Glomerular endothelial cell (primary cell): ENCODE results near the gene C1QTNF1. TPM values are rescaled to one million over a fixed set of nuclear protein-coding genes. Genes with fewer than 3 reads are reported as not detected.

Experiments used
- DNase-seq: peaks from one replicate; pipeline ENCODE4 v3.0.0-alpha.2; 2011; ENCODE audit warnings: low read depth, low spot score; ENCODE audit errors: extremely low read depth
- total RNA-seq: library from RNA; depleted of rRNA; stranded (reverse); fragments of >200 nt; gene quantifications from 2 replicates; pipeline ENCODE4 v1.2.3, GENCODE V29; 2015

The C1QTNF1 gene
- total RNA-seq, 1 donor from 2014 or later, result 7.3 TPM

DNA sequence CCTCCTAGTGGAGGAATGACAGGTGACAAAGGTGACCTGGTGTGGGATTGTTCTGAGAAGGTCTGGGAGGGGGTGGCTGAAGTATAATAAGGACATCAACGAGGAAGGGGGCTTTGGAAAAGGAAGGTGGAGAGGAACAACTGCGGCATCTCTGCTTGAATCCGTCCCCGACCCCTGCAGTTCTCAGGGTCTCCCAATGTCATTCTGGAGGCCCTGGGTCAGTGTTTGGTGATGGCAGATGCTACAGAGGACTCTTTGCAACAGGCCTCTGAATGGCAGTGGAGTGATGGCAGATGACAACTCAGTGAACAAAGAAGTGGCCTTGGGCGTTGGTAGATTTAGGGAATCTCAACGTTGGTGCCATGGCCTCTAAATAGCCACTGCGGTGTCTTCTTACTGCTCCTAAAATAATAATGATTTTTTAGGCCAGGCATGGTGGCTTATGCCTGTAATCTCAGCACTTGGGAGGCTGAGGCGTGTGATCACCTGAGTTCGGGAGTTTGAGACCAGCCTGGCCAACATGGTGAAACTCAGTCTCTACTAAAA lies 52.0 kb downstream of the C1QTNF1 start:
- DNase-seq, result no peak

GRCh38 chr17:79077587-79077986 lies 53.6 kb downstream of the C1QTNF1 start:
- DNase-seq, result no peak

- DNase-seq, result no peak
Observed at GRCh38 chr17:79078476-79079190, 54.7 kb downstream of the C1QTNF1 start.

DNA sequence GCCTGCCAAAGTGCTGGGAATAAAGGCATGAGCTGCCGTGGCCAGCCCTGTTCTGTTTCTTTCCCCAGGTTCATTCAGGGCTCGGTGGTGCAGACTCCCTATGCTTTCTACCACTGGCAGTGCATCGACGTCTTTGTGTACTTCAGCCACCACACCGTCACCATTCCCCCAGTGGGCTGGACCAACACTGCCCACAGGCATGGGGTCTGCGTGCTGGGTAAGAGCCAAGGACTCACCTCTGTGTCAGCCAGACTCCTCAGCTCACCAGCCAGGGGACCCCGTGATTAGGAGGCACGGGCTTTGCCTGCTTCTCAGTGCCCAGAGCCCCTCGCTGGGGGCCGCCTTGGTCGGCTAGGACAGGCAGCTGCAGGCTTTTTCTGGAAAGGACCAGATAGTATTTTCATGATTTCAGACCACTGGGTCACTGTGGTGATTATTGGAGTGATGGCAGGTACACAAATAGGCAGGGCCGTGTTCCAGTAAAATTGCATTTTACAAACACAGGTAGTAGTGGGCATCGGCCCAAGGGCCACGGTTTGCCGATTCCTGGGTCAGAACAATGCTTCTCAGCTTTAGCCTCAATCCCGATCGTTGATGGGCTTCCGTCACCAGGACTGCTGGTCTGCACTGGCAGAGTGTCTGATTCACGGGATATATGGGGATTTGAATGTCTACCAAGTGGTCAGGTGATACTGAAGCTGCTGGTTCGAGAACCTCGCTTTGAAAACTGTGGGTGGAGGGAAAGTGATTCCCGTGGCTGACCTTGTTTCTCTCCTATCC lies 55.6 kb downstream of the C1QTNF1 start:
- DNase-seq, result no peak

- DNase-seq, result no peak
Observed at GRCh38 chr17:79080349-79080748, 56.4 kb downstream of the C1QTNF1 start.

DNA sequence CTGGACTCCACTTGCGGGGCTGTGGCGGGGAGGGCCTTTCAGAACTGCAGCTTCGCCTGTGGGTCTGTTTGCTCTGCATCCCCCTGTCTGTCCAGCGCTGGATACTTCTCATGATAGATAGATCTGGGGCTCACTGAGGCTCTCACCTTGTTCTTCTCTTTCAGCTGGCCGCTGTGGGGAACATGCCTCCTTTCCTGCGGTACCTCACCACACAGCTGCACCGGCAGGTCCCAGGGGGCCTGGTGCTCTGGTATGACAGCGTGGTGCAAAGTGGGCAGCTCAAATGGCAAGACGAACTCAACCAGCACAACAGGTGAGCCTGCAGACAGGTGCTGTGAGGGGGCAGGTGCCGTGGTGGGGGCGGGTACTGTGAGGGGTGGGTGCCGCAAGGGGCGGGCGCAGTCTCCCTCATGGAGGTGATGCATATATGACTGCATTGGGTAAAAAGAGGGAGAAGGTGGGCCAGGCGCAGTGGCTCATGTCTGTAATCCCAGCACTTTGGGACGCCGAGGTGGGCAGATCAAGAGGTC lies 56.9 kb downstream of the C1QTNF1 start:
- DNase-seq, result no peak

DNA sequence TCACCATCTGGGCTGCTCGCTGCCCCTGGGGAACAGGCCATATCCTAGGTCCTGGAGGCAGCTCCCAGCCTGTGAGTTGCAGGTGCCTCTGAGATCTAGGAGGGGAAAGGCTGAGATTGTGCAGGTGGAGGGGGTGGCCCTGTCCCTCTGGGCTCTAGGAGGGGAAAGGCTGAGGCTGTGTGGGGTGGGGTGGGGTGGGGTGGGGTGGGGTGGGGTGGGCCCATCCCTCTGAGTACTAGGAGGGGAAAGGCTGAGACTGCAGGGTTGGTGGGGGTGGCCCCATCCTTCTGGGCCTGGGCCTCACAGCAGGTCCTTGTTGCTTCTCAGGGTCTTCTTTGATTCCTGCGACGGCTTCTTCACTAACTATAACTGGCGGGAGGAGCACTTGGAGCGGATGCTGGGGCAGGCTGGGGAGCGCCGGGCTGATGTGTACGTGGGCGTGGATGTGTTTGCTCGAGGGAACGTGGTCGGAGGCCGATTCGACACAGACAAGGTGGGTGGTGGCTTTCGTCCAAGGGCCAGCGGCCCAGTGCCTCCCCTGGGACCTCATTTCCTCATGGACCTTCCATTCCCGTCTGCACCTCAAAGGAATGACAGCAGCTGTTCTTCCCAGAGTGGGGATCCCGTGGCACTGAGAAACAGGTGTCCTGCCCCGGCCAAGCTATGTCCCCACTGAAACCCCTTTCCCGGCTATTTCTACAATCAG lies 57.8 kb downstream of the C1QTNF1 start:
- no peak for DNase-seq

GRCh38 chr17:79082311-79083190 lies 58.6 kb downstream of the C1QTNF1 start:
- no peak for DNase-seq

GRCh38 chr17:79083191-79083971 lies 59.4 kb downstream of the C1QTNF1 start:
- no peak for DNase-seq

GRCh38 chr17:79084291-79085153 lies 60.6 kb downstream of the C1QTNF1 start:
- no peak for DNase-seq

- DNase-seq, result no peak
Observed at GRCh38 chr17:79085154-79085920, 61.4 kb downstream of the C1QTNF1 start.

DNA sequence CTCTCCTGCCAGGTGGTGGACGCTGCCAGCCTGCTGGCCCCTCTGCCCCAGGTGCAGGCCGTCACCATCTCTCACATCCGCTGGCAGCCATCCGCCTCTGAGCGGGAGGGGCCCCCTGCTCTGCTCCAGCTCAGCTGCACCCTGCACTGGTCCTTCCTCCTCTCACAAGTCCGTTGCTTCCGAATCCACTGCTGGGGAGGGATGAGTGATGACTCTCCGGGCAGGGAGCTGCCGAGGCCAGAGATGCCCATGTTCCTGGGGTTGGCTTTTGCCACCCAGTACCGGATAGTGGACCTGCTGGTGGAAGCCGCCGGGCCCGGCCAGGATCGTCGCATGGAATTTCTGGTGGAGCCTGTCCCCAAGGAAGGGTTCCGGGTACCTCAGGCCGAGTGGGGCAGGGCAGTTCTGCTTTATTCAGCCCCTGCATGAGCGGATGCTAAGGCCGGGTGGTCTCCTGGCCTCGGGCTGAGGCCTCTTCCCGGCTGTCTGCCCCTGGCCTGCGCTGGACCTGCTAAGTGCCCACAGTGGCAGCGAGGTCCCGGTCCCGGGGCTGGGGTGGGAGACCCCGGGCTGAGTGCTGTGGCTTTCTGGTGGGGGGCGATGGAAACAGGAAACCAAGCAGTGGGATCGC lies 62.1 kb downstream of the C1QTNF1 start:
- DNase-seq, result no peak

GRCh38 chr17:79086609-79087427 lies 62.8 kb downstream of the C1QTNF1 start:
- DNase-seq, result no peak

- DNase-seq, result no peak
Observed at GRCh38 chr17:79087428-79088143, 63.6 kb downstream of the C1QTNF1 start.

GRCh38 chr17:79088247-79088996 lies 64.5 kb downstream of the C1QTNF1 start:
- DNase-seq, result no peak
